Stomach (tissue), 4 donors: ENCODE data around the gene CDK5R2.

Source experiments
- POLR2A ChIP-seq, 4 donors: fragments of 450-650 bp; IDR thresholded peaks; one replicate each; pipeline ENCODE4 v1.6.1; 2016; ENCODE audit warnings: antibody characterized with exemption in 4 of 4, control low read depth in 2 of 4, mild to moderate bottlenecking in 1 of 4, moderate library complexity in 1 of 4
- POLR2AphosphoS5 ChIP-seq, 3 donors: sonication (generic); formaldehyde crosslinking; IDR thresholded peaks; one replicate each; pipeline ENCODE4 v1.6.1; 2016; ENCODE audit warnings: antibody characterized with exemption in 3 of 3
- TF ChIP-seq, protein P1 (sequence below), 7 experiments: fragments of 450-650 bp in 4 of 7; fragments of 200-600 bp in 3 of 7; sonication (generic) in 3 of 7; IDR thresholded peaks; one replicate each; pipeline ENCODE4 v1.5.1; 2016 to 2019; ENCODE audit warnings: antibody characterized with exemption in 7 of 7, control low read depth in 2 of 7, mild to moderate bottlenecking in 1 of 7

DNA sequence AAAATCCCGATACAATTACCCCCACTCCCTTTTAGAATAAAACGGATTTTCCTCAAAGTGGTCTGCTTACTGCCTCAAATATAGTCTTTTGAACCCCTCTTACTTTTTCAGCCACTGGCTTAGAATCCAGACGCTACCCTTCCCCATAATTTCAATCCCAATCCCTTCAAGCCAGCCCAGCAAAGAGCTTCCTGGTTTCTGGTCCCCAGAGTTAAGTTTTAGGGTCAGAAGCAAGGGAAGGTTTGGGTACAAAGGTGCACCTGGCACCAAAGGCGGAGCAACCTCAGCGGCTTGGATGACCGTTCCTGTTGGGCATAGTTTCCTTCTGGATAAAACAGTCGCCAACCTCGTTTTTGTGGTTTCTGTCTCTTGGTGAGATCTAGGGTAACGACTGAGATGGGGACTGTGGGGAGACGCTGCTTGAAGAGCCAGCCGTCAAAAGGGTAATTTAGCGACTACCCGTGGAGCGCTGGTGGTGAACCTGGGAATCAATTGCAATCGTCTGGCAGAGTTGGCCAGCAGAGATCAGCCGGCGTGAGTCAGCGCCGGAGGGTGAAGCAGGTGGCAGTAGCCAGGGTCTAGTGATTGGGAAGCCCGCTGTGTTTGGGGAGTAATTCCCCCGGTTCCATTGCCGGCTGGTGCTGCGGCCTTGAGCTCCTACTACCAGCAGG lies 23.9 kb downstream of the CDK5R2 start:
- TF ChIP-seq POLR2A (IDR thresholded peaks at IDR 0.05) = no peak
- TF ChIP-seq, protein P1, sequence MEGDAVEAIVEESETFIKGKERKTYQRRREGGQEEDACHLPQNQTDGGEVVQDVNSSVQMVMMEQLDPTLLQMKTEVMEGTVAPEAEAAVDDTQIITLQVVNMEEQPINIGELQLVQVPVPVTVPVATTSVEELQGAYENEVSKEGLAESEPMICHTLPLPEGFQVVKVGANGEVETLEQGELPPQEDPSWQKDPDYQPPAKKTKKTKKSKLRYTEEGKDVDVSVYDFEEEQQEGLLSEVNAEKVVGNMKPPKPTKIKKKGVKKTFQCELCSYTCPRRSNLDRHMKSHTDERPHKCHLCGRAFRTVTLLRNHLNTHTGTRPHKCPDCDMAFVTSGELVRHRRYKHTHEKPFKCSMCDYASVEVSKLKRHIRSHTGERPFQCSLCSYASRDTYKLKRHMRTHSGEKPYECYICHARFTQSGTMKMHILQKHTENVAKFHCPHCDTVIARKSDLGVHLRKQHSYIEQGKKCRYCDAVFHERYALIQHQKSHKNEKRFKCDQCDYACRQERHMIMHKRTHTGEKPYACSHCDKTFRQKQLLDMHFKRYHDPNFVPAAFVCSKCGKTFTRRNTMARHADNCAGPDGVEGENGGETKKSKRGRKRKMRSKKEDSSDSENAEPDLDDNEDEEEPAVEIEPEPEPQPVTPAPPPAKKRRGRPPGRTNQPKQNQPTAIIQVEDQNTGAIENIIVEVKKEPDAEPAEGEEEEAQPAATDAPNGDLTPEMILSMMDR (IDR thresholded peaks at IDR 0.05) = no peak
- TF ChIP-seq POLR2AphosphoS5 (IDR thresholded peaks at IDR 0.05) = no peak
